Gastroesophageal sphincter (tissue), 4 donors: ENCODE data around the gene RNF126. TPM values are rescaled to one million over a fixed set of nuclear protein-coding genes. Genes with fewer than 3 reads are reported as not detected.

Experiments
- ATAC-seq: fragments of 150-250 bp; one replicate; pipeline ENCODE4 v1.9.1; 2016; ENCODE audit warnings: mild to moderate bottlenecking, moderate library complexity
- H3K27ac ChIP-seq, 4 donors: fragments of 200-600 bp; sonication (generic) in 3 of 4; 1 replicate in 3 of 4; 2 replicates in 1 of 4; pipeline ENCODE4 v1.5.1; 2016 to 2019
- H3K27me3 ChIP-seq: fragments of 200-600 bp; sonication (generic); one replicate; pipeline ENCODE4 v1.5.1; 2019
- H3K36me3 ChIP-seq, 2 donors: fragments of 200-600 bp; sonication (generic); one replicate each; pipeline ENCODE4 v1.5.1; 2019; ENCODE audit warnings: control low read depth in 1 of 2
- H3K4me1 ChIP-seq, 3 donors: fragments of 200-600 bp; sonication (generic); 1 replicate in 2 of 3; 2 replicates in 1 of 3; pipeline ENCODE4 v1.5.1; 2016 to 2019; ENCODE audit warnings: control low read depth in 2 of 3
- H3K4me3 ChIP-seq, 2 donors: fragments of 200-600 bp; sonication (generic); one replicate each; pipeline ENCODE4 v1.5.1; 2019; ENCODE audit warnings: mild to moderate bottlenecking in 1 of 2, moderate library complexity in 1 of 2
- H3K9me3 ChIP-seq, 3 donors: fragments of 200-600 bp; sonication (generic); one replicate each; pipeline ENCODE4 v1.5.1; 2017 to 2019; ENCODE audit warnings: control low read depth in 2 of 3
- EP300 ChIP-seq: sonication (generic); formaldehyde crosslinking; IDR thresholded peaks from one replicate; pipeline ENCODE4 v1.6.1; 2017; ENCODE audit warnings: antibody characterized with exemption, mild to moderate bottlenecking
- POLR2A ChIP-seq, 2 donors: fragments of 450-650 bp; IDR thresholded peaks; one replicate each; pipeline ENCODE4 v1.6.1; 2017; ENCODE audit warnings: antibody characterized with exemption in 2 of 2, mild to moderate bottlenecking in 2 of 2, moderate library complexity in 1 of 2
- POLR2AphosphoS5 ChIP-seq: sonication (generic); formaldehyde crosslinking; IDR thresholded peaks from one replicate; pipeline ENCODE4 v1.6.1; 2017; ENCODE audit warnings: antibody characterized with exemption
- WGBS, 2 donors: methylation state at CpG; one replicate each; pipeline ENCODE4 v1.1.5; 2018; ENCODE audit warnings: low coverage in 1 of 2; 5-methylcytosine and 5-hydroxymethylcytosine counted together
- total RNA-seq, 4 donors: library from RNA; depleted of rRNA; stranded (reverse); fragments of >200 nt; gene quantifications; one replicate each; pipeline ENCODE4 v1.1.0, GENCODE V29; 2016
- TF ChIP-seq, protein P1 (sequence below), 4 experiments: fragments of 200-600 bp in 2 of 4; fragments of 450-650 bp in 2 of 4; sonication (generic) in 1 of 4; IDR thresholded peaks; one replicate each; pipeline ENCODE4 v1.5.1; 2017 to 2019; ENCODE audit warnings: antibody characterized with exemption in 4 of 4, mild to moderate bottlenecking in 2 of 4, moderate library complexity in 2 of 4

RNF126 gene
- total RNA-seq, 4 donors from 2014 or later = 47.7 to 57.9 (median 52.0) TPM

DNA sequence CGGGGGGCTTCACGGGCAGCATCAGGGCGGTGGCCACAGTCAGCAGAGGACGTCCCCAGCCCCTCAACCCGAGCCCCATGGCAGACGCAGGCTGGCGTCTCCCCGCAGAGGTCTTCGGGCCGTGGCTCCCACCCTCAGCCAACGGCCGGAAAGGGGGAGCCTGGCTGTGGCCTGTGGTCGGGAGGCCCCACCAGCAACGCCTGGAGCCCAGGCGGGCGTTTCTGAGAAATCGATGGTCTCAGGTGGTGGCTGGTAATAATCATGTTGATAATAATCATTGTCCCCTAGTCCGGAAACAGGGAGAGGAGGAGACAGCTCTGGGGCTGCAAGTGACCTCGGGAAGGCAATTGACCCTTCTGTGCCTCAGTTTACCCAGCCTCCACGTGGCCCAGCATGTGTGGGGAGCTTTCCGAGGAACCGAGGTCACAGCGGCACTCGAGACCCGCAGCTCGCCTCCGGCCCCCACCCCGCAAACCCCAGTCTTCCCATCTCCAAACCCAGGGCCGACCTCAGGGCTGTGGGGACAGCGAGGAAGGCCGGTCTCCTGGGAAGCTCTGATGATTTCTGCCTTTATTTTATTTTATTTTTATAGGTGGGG is 32.4 kb upstream of the RNF126 start, which contains the start of gene PRSS57:
Gene PRSS57, minus strand, starts transcription at position 101 of the 598 bp plus-strand sequence. Its CDS starts 22 bp downstream, at position 79.
- H3K27ac ChIP-seq = no peak within 1 kb of the TSS
- ATAC-seq = no peak
- TF ChIP-seq POLR2AphosphoS5 (no peak), POLR2A (IDR thresholded peaks at IDR 0.05) (no peak), EP300 (no peak)
- TF ChIP-seq, protein P1, sequence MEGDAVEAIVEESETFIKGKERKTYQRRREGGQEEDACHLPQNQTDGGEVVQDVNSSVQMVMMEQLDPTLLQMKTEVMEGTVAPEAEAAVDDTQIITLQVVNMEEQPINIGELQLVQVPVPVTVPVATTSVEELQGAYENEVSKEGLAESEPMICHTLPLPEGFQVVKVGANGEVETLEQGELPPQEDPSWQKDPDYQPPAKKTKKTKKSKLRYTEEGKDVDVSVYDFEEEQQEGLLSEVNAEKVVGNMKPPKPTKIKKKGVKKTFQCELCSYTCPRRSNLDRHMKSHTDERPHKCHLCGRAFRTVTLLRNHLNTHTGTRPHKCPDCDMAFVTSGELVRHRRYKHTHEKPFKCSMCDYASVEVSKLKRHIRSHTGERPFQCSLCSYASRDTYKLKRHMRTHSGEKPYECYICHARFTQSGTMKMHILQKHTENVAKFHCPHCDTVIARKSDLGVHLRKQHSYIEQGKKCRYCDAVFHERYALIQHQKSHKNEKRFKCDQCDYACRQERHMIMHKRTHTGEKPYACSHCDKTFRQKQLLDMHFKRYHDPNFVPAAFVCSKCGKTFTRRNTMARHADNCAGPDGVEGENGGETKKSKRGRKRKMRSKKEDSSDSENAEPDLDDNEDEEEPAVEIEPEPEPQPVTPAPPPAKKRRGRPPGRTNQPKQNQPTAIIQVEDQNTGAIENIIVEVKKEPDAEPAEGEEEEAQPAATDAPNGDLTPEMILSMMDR (IDR thresholded peaks at IDR 0.05) = no peak
- H3K36me3 ChIP-seq = no peaks in the 10 kb centered on the region
- H3K4me1 ChIP-seq = no peaks in the 10 kb centered on the region
- no peak within 1 kb of the TSS for H3K4me3 ChIP-seq
- peaks cover 24% of the 10 kb centered on the region for H3K27me3 ChIP-seq
- no peaks in the 10 kb centered on the region for H3K9me3 ChIP-seq
- WGBS, 2 donors = 80 to 90% methylated on average over 1 to 3 of the region's 31 CpGs

DNA sequence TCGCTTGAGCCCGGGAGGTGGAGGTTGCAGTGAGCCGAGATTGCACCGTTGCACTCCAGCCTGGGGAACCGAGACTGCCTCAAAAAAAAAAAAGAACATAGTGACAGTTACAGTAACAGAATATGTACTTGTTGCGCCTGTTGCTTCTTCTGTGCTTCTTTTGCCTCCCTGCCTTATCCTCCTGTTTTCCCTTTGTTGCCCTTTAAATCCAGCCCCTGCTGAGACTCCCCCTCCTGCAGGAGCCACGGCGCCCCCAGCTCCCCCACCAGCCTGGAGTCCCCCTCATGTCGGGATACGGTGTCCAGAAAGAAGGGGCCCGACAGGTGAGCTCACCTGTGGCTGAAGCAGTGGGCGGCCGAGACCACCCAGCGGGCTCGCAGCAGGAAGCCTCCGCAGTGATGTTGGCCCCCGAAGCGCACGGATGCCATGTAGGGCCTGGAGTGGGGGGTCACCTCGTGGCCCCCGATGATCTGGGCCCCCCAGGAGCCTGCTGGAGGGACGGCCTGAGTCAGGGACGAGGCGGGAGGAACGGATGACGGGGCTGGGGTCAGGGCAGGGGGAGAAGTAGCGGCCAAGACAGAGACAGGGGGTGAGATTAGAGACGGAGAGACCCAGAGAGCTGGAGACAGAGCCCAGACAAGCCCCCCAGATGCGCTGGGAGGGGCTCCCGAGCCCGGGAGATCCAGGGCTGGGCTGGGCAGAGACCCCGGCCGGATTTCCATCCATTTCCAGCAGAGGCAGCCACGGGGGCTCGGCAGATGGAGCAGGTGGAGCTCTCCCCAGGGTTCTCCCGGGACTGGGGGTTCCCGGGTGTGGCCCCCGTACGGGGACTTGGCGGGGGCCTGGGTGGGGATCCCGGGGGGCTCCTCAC is 31.7 kb upstream of the RNF126 start:
- no peak for ATAC-seq
- TF ChIP-seq, protein P1 (IDR thresholded peaks at IDR 0.05) = no peak
- TF ChIP-seq EP300 (no peak), POLR2AphosphoS5 (no peak)
- WGBS, 2 donors = 36 to 52% methylated on average over 6 to 13 of the region's 41 CpGs
- Histone ChIP-seq H3K4me1 (no peaks in the 10 kb centered on the region), H3K27me3 (peaks cover 24% of the 10 kb centered on the region), H3K27ac (no peak overlapping the region), H3K4me3 (no peak overlapping the region), H3K9me3 (no peaks in the 10 kb centered on the region), H3K36me3 (no peaks in the 10 kb centered on the region)

DNA sequence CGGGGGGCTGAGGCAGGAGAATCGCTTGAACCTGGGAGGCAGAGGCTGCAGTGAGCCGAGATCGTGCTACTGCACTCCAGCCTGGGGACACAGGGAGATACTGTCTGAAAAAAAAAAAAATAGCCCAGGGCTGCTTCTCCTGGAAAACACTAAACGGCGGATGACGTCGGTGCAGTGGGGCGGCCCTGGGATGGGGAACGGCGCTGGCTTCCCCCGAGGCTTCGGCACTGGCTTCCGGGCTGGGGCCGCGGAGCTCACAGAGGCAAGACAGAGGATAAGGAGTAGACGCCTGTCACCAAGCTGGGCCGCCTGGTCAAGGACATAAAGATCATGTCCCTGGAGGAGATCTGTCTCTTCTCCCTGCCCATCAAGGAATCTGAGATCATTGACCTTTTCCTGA is 27.2 kb upstream of the RNF126 start:
- H3K4me1 ChIP-seq = no peaks in the 10 kb centered on the region
- H3K4me3 ChIP-seq = no peak overlapping the region
- peaks cover 8% of the 10 kb centered on the region for H3K27me3 ChIP-seq
- H3K27ac ChIP-seq = no peak overlapping the region
- 30 to 76% methylated on average over 2 to 14 of the region's 18 CpGs for WGBS, 2 donors
- H3K9me3 ChIP-seq = no peaks in the 10 kb centered on the region
- ATAC-seq = no peak
- TF ChIP-seq, protein P1 (IDR thresholded peaks at IDR 0.05) = no peak
- TF ChIP-seq POLR2AphosphoS5 (no peak), EP300 (no peak), POLR2A (IDR thresholded peaks at IDR 0.05) (no peak)
- H3K36me3 ChIP-seq = no peaks in the 10 kb centered on the region

DNA sequence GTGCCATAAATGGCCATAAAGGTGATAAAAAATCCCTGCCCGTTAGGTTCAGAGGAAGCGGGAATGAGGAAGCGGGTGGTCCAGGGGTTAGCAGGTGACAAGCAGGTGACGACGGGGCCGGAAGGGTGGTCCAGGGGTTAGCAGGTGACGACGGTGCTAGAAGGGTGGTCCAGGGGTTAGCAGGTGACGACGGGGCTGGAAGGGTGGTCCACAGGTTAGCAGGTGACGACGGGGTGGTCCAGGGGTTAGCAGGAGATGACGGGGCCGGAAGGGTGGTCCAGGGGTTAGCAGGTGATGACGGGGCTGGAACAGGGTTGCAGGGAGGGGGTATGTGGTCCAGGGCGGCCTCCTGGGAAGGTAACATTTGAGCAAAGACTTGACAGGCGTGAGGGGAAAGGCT is 26.0 kb upstream of the RNF126 start:
- Histone ChIP-seq H3K36me3 (no peaks in the 10 kb centered on the region), H3K4me3 (no peak overlapping the region), H3K27me3 (no peaks in the 10 kb centered on the region), H3K4me1 (no peaks in the 10 kb centered on the region), H3K9me3 (no peaks in the 10 kb centered on the region), H3K27ac (no peak overlapping the region)
- 88 to 94% methylated on average over 7 to 11 of the region's 17 CpGs for WGBS, 2 donors
- ATAC-seq = no peak
- TF ChIP-seq, protein P1 (IDR thresholded peaks at IDR 0.05) = no peak
- TF ChIP-seq EP300 = no peak
- no peak for TF ChIP-seq POLR2A (IDR thresholded peaks at IDR 0.05)
- no peak for TF ChIP-seq POLR2AphosphoS5

DNA sequence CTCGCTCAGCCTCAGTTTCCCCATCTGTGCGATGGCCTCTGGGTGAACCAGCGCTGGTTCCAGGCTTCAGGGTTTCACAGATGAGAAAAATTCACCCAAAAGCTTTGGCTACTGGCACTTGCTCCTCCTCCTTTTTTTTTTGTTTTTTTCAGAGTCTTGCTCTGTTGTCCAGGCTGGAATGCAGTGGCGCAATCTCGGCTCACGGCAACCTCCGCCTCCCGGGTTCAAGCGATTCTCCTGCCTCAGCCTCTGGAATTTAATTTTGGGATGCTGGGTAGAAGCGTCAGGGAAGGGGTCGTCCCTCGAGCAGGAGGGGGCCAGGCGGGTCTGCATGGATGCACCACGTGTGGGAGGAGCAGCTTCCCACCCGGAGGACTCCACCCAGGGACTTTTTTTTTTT is 25.2 kb upstream of the RNF126 start:
- TF ChIP-seq POLR2A (IDR thresholded peaks at IDR 0.05) (no peak), POLR2AphosphoS5 (no peak), EP300 (no peak)
- TF ChIP-seq, protein P1 (IDR thresholded peaks at IDR 0.05) = no peak
- no peak overlapping the region for H3K4me3 ChIP-seq
- 50 to 80% methylated on average over 1 to 2 of the region's 15 CpGs for WGBS, 2 donors
- H3K36me3 ChIP-seq = no peaks in the 10 kb centered on the region
- no peaks in the 10 kb centered on the region for H3K9me3 ChIP-seq
- ATAC-seq = no peak
- no peak overlapping the region for H3K27ac ChIP-seq
- no peaks in the 10 kb centered on the region for H3K27me3 ChIP-seq
- H3K4me1 ChIP-seq = no peaks in the 10 kb centered on the region
